ENCODE results near the gene SBF2.

DNA sequence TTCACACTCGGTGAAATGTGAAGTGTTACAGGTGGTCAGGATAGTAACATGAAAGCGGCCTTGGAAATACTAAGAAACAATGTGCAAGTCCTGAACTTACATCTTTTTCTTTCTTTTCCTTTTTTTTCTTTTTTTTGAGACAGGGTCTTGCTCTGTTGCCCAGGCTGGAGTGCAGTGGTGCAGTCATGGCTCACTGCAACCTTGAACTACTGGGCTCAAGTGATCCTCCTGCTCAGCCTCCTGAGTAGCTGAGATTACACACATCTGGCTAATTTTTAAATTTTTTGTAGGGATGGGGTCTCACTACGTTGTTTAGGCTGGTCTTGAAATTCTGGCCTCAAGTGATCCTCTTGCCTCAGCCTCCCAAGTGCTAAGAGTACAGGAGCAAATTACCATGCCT, 377.5 kb downstream of the SBF2 start:
- TF ChIP-seq CTCF (IDR thresholded peaks at IDR 0.05) (no peak), POLR2A (IDR thresholded peaks at IDR 0.05; ENCODE audit: low read depth) (no peak), POLR2AphosphoS5 (IDR thresholded peaks at IDR 0.05) (no peak)
